ENCODE results near the gene TPPP3.
"Not testable (repeated sequence)": the region's sequence is repeated elsewhere in the genome, so short reads cannot be mapped to it uniquely, and the experiment has no call there.

Gene TPPP3

DNA sequence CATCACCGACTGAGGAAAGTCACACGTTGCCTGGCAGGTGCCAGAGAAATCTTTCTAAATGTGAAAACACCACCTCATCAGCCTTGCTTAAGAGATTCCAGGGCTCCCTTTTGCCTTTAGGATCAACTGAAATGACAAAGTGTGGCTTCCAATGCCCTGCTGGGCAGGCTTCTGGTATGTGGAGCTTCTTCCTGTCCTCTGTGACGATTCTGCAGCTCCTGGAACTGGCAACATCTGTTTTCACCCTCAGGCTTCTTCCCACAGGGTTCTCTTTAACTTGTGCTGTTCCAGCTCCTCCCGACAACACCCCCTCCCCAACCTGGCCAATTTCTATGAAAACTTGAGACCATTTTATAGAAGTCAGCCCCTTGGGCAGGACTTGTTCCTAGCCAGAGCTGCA, 27.7 kb upstream of the TPPP3 start:
- in situ Hi-C loops (cut with MboI; ENCODE audit: low sequenced_read_pairs, unreplicated experiment), result loop anchor here (25.0 kb wide), 2 partner anchors 159 to 459 kb away; partner anchors contain the start of gene CES3
- no peak for TF ChIP-seq CTCF (IDR thresholded peaks at IDR 0.05; ENCODE audit: borderline replicate concordance, control extremely low read depth, extremely low read depth, insufficient read depth, missing control alignments)
- no peak for DNase-seq (ENCODE audit: low spot score)

GRCh38 chr16:67419931-67420330, 26.6 kb upstream of the TPPP3 start:
- TF ChIP-seq CTCF (IDR thresholded peaks at IDR 0.05; ENCODE audit: borderline replicate concordance, control extremely low read depth, extremely low read depth, insufficient read depth, missing control alignments), result no peak
- in situ Hi-C loops (cut with MboI; ENCODE audit: low sequenced_read_pairs, unreplicated experiment), result loop anchor here (25.0 kb wide), 2 partner anchors 158 to 458 kb away; partner anchors contain the start of gene CES3
- no peak for DNase-seq (ENCODE audit: low spot score)

DNA sequence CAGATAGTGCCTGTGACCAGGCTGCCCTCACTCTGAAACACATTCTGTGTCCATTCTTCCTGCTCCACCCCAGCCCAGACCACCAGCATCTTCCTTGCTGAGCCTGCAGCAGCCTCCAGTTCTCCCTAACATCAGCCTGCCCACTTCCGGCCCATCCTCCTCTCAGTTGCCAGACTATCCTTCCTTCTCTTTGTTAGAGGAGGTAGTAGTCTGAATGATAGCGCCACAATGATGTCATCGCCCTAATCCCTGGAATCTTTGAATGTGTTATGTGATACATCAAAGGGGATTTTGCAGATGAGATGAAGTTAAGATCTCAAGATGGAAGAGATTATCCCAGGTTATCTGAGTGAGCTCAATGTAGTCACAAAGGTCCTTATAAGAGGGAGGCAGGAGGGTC, 26.2 kb upstream of the TPPP3 start:
- no peak for DNase-seq (ENCODE audit: low spot score)
- in situ Hi-C loops (cut with MboI; ENCODE audit: low sequenced_read_pairs, unreplicated experiment), result loop anchor here (25.0 kb wide), 2 partner anchors 157 to 457 kb away; partner anchors contain the start of gene CES3

DNA sequence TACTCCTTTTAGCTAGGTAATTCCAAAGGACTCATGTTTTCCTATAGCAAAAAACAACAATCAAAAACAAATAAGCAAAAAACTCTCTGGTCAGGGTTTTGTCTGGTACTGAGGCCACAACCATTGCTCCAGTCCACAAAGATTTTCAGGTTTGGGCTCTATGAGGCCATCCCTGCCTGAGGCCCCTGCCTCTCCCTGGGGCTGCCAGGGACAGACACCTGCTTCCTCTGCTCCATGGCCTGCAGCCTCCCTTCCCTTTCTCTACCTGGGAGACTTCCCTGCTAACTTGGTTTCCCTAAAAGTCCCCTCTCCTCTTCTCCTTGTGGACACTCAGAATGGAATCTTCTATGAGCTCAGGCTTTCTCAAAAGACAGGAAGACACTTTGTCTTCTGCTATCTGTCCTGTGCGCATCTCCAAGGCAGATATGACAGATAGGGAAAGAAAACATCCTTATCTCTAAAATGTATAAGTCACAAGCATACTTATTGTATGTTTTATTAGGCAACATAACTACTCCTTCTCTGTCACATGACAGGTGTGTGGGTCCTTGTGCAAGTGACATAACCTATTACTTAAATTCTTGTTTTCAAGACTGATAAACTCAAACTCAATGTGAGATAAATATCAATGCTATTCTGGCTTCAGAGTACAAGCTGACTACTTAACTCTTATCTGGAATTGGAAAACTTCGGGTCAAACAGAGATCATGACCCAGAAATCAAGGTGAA, 24.2 kb upstream of the TPPP3 start:
- in situ Hi-C loops (cut with MboI; ENCODE audit: low sequenced_read_pairs, unreplicated experiment), result loop anchor here (25.0 kb wide), 2 partner anchors 155 to 455 kb away; partner anchors contain the start of gene CES3
- TF ChIP-seq CTCF (IDR thresholded peaks at IDR 0.05; ENCODE audit: borderline replicate concordance, control extremely low read depth, extremely low read depth, insufficient read depth, missing control alignments), result no peak
- DNase-seq (ENCODE audit: low spot score), result no peak

More for the DNA sequence above, 26.2 kb upstream of the TPPP3 start:
- no peak for TF ChIP-seq CTCF (IDR thresholded peaks at IDR 0.05; ENCODE audit: borderline replicate concordance, control extremely low read depth, extremely low read depth, insufficient read depth, missing control alignments)

DNA sequence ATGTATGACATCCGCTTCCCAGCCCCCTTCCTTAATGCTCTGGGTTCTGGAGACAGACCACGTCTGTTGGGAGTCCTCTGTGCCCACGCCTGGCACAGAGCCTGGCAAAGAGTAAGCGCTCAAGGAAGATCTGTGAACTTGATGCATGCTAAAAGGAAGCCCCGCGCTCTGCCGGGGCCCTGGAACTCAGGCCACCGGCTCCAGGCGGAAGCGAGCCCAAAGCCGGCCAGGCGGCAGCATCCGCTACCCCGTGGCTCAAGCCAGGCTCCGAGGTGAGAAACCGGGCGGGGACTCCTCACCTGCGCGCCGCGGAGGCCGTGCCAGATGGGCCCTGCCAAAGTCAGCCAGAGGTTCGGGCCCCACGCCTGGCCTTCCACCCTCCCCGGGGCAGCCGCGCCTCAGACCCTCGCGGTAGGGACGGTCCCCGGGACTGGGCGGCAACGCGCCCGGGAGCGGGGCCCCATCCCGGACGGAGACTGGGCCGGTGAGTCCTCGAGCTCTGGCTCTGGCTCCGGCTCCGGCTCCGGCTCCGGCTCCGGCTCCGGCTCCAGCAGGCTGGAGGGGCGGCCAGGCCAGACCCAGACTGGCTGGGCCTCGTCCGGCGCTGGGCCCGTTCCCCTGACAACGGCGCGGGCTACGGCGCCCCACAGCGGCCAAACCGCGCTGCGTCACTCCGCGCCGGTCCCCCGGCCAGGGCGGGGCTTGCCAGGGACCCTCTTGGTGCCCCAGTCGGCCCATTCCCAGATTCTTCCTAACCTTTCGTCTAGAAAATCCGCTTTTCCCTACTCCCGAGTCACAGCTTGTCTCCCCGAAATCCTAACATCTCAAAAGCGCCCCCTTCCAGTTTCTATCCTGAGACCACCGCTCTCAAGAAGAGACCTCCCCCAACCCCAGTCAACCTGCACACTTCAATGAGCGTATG, 22.8 kb upstream of the TPPP3 start, which contains the start of gene ZDHHC1:
Gene ZDHHC1 (minus strand): TSS at position 606 of the 922 bp plus-strand sequence. CDS start 8,702 bp downstream, outside the sequence.
- in situ Hi-C loops (cut with MboI; ENCODE audit: low sequenced_read_pairs, unreplicated experiment), result loop anchor here (25.0 kb wide), 2 partner anchors 154 to 454 kb away; partner anchors contain the start of gene CES3
- peak; percentile 91 for DNase-seq (ENCODE audit: low spot score)

DNA sequence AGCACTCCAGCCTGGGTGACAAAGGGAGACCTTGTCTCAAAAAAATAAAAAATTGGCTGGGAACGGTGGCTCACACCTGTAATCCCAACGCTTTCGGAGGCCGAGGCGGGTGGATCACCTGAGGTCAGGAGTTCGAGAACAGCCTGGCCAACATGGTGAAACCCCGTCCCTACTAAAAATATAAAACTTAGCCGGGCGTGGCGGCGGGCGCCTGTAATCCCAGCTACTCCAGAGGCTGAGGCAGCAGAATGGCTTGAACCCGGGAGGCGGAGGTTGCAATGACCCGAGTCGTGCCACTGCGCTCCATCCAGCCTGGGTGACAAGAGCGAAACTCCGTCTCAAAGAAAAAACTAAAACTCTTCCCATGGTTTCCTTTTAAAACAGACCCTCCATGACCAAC, 22.1 kb upstream of the TPPP3 start:
- not testable (repeated sequence) for DNase-seq (ENCODE audit: low spot score)
- in situ Hi-C loops (cut with MboI; ENCODE audit: low sequenced_read_pairs, unreplicated experiment), result loop anchor here (25.0 kb wide), 2 partner anchors 153 to 453 kb away; partner anchors contain the start of gene CES3

More for the DNA sequence above, 22.8 kb upstream of the TPPP3 start, which contains the start of gene ZDHHC1:
- TF ChIP-seq CTCF (IDR thresholded peaks at IDR 0.05; ENCODE audit: borderline replicate concordance, control extremely low read depth, extremely low read depth, insufficient read depth, missing control alignments), result peak; percentile 76

All from GM13976 (cell line).